Measurements from ENCODE around the gene TMPRSS11A.
A peak's percentile ranks its signal among the peaks of the same experiment; 100 is the strongest.

The TMPRSS11A gene, protein sequence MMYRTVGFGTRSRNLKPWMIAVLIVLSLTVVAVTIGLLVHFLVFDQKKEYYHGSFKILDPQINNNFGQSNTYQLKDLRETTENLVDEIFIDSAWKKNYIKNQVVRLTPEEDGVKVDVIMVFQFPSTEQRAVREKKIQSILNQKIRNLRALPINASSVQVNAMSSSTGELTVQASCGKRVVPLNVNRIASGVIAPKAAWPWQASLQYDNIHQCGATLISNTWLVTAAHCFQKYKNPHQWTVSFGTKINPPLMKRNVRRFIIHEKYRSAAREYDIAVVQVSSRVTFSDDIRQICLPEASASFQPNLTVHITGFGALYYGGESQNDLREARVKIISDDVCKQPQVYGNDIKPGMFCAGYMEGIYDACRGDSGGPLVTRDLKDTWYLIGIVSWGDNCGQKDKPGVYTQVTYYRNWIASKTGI

DNA sequence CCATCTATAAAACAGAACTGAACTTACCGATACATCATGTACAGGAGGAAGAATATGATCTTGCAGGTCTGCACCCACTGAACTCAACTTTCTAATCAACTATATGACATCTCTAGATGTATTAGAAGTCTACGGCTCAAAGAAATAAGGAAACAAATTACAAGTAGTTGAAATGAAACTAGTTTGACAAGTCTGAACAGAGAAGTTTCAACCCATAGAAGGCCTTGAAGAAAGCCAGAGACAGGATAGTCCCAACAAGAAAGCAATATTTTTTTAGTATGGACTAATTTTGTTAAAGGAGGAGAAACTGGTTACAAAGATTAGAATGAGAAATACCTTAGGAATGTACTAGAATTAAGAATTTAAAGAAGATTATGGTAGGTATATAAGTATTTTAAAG lies at the start of gene TMPRSS11A:
TMPRSS11A (minus strand) TSS at position 138 of the 400 bp plus-strand sequence; CDS start at position 38, 100 bp downstream.
- H3K4me3 ChIP-seq (ENCODE audit: low read length) = no peak within 1 kb of the TSS
- peak; percentile 44 for DNase-seq (ENCODE audit: low read depth)
- TF ChIP-seq, protein P1, sequence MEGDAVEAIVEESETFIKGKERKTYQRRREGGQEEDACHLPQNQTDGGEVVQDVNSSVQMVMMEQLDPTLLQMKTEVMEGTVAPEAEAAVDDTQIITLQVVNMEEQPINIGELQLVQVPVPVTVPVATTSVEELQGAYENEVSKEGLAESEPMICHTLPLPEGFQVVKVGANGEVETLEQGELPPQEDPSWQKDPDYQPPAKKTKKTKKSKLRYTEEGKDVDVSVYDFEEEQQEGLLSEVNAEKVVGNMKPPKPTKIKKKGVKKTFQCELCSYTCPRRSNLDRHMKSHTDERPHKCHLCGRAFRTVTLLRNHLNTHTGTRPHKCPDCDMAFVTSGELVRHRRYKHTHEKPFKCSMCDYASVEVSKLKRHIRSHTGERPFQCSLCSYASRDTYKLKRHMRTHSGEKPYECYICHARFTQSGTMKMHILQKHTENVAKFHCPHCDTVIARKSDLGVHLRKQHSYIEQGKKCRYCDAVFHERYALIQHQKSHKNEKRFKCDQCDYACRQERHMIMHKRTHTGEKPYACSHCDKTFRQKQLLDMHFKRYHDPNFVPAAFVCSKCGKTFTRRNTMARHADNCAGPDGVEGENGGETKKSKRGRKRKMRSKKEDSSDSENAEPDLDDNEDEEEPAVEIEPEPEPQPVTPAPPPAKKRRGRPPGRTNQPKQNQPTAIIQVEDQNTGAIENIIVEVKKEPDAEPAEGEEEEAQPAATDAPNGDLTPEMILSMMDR (IDR thresholded peaks at IDR 0.05; ENCODE audit: insufficient read depth, low read depth, low read length, missing control alignments) = no peak

DNA sequence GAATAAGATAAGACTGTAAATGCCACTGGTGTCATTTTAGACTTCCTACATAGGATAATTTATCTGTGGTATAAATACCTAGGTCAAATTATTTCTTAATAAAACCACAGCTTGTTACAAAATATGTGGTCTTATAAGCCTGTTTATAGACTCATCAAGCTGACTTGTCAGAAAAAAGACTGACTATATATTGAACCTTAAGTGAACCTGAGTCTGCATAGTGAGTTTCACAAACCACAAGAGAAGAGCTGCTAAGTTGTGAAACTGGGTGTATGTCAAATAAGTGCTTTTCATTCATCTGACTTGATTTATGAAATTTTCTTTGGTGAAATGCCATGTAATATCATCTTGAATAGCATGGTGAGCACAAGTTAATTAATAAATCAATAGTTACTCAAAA lies 48.4 kb upstream of the TMPRSS11A start:
- peak; percentile 29 for DNase-seq (ENCODE audit: low read depth)
- TF ChIP-seq, protein P1 (IDR thresholded peaks at IDR 0.05; ENCODE audit: insufficient read depth, low read depth, low read length, missing control alignments) = no peak
- no peak overlapping the region for H3K4me3 ChIP-seq (ENCODE audit: low read length)

DNA sequence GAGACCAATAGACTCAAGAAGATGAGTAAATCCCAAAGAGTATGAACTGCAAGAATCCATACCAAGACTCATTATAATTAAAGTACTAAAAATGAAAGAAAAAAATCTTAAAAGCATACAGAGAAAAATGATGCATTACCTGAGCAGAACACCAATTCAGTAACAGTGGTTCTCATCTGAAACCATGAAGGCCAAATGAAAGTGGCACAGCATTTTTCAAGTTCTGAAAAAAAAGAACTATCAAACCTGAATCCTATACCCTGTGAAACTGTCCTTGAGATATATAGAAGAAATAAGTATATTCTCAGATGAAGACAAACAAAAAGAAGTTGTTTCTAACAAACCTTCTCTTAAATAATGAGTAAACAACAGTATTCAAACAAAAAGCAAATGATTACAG lies 39.6 kb upstream of the TMPRSS11A start:
- no peak for DNase-seq (ENCODE audit: low read depth)
- TF ChIP-seq, protein P1 (IDR thresholded peaks at IDR 0.05; ENCODE audit: insufficient read depth, low read depth, low read length, missing control alignments) = no peak
- H3K4me3 ChIP-seq (ENCODE audit: low read length) = no peak overlapping the region

DNA sequence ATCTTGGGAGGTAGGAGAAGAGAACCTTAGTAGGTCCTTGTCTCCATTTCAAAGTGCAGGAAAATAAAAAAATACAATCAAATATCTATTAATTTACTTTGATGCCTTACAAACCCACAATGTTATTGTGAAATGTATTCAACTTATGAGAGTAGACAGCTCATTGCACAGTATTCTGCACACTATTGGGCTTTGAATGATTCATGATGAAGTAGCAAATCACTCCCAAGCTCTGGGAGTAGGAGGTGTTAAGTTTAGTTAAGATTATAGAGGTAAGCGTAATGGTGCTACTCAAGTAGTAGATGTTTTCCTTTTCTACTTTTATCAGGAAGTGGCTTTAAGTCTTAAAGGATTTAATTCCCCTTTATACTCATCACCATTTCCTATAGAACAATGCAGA lies 32.8 kb upstream of the TMPRSS11A start:
- TF ChIP-seq, protein P1 (IDR thresholded peaks at IDR 0.05; ENCODE audit: insufficient read depth, low read depth, low read length, missing control alignments) = no peak
- DNase-seq (ENCODE audit: low read depth) = peak; percentile 61
- no peak overlapping the region for H3K4me3 ChIP-seq (ENCODE audit: low read length)

DNA sequence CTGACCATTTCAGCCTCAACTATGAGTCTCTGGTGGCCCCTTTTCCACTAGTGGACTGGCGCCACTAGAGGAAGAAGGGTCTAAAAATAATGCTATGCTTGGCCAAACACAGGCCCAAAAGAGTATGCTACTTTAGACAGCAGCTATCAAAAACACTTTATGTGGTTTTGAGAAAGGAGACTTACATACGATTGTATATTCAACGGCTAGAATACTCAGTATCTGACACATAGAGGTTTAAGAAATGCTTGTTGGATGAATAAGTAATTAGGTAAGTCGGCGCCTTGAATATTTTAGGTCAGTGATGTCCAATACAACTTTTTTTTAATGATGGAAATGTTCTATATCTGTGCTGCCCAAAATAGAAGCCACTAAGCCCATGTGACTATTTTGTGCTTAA lies 25.7 kb upstream of the TMPRSS11A start:
- no peak overlapping the region for H3K4me3 ChIP-seq (ENCODE audit: low read length)
- DNase-seq (ENCODE audit: low read depth) = peak; percentile 21
- TF ChIP-seq, protein P1 (IDR thresholded peaks at IDR 0.05; ENCODE audit: insufficient read depth, low read depth, low read length, missing control alignments) = no peak

DNA sequence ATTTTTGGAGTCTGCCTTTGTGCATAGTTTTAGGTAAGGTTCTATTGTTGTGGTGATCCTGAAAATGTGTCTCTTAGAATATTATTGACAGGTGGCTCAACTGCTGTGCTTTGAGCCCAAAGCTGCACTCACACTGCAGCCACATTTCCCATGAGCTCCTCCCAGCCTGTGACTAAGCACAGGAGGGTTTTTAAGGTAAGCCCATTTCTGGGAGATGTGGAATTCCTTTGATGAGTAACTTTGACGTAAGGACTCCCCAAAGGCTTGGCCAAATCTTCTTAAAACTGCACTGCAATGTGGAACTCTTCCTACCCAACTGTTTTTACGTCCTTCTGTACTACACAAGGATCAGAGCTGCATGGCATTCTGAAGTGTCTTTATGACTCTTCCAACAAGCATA lies 20.0 kb upstream of the TMPRSS11A start:
- TF ChIP-seq, protein P1 (IDR thresholded peaks at IDR 0.05; ENCODE audit: insufficient read depth, low read depth, low read length, missing control alignments) = no peak
- DNase-seq (ENCODE audit: low read depth) = peak; percentile 88
- H3K4me3 ChIP-seq (ENCODE audit: low read length) = no peak overlapping the region

DNA sequence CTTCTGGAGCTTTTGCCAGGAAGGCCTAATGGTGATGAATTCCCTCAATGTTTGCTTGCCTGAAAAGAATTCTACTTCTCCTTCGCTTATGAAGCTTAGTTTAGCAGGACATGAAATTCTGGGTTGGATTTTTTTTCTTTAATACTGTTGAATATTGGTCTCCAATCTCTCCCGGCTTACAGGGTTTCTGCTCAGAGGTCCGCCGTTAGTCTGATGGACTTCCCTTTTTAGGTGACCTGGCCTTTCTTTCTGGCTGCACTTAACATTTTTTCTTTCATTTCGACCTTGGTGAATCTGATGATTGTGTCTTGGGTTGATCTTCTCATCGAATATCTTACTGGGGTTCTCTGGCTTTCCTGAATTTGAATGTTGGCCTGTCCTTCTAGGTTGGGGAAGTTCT lies 17.2 kb upstream of the TMPRSS11A start:
- DNase-seq (ENCODE audit: low read depth) = no peak
- H3K4me3 ChIP-seq (ENCODE audit: low read length) = no peak overlapping the region
- TF ChIP-seq, protein P1 (IDR thresholded peaks at IDR 0.05; ENCODE audit: insufficient read depth, low read depth, low read length, missing control alignments) = no peak
